ACC112 (cell line): ENCODE measurements around the gene SHC2.
"Not testable (repeated sequence)": the region's sequence is repeated elsewhere in the genome, so short reads cannot be mapped to it uniquely, and the experiment has no call there.

Experiments
- H2AFZ ChIP-seq: fragments of 200-600 bp; sonication (generic); one replicate; pipeline ENCODE4 v1.6.0; 2017; ENCODE audit warnings: antibody characterized with exemption, low read length; ENCODE audit not compliant: unreplicated experiment
- H3K27ac ChIP-seq: fragments of 200-600 bp; sonication (generic); 2 replicates; pipeline ENCODE4 v1.5.1; 2014; ENCODE audit warnings: low read depth, mild to moderate bottlenecking, antibody characterized with exemption, low read length, moderate library complexity
- H3K27me3 ChIP-seq: fragments of 200-600 bp; sonication (generic); 2 replicates; pipeline ENCODE4 v1.6.1; 2014; ENCODE audit warnings: mild to moderate bottlenecking, antibody characterized with exemption, low read length, moderate library complexity, mixed read lengths; ENCODE audit not compliant: insufficient read depth
- H3K36me3 ChIP-seq: fragments of 200-600 bp; sonication (generic); 2 replicates; pipeline ENCODE4 v1.6.1; 2016; ENCODE audit warnings: mild to moderate bottlenecking, antibody characterized with exemption, low read length, moderate library complexity, mixed read lengths; ENCODE audit not compliant: insufficient read depth
- H3K4me1 ChIP-seq: fragments of 200-600 bp; sonication (generic); one replicate; pipeline ENCODE4 v1.6.1; 2016; ENCODE audit warnings: low read length, mixed read lengths; ENCODE audit not compliant: insufficient read depth, unreplicated experiment, control insufficient read depth
- H3K4me3 ChIP-seq: fragments of 200-600 bp; sonication (generic); 2 replicates; pipeline ENCODE4 v1.5.1; 2014; ENCODE audit warnings: mild to moderate bottlenecking, low read depth, low read length
- H3K79me2 ChIP-seq: fragments of 200-600 bp; sonication (generic); one replicate; pipeline ENCODE4 v1.6.0; 2016; ENCODE audit warnings: low read length; ENCODE audit not compliant: control insufficient read depth, unreplicated experiment, insufficient read depth

The SHC2 gene

GRCh38 chr19:491146-491741, 30.4 kb upstream of the SHC2 start:
- H3K4me1 ChIP-seq: peaks cover 3% of the 10 kb centered on the region
- H3K27ac ChIP-seq: no peak overlapping the region
- no peaks in the 10 kb centered on the region for H3K79me2 ChIP-seq
- peaks cover 4% of the 10 kb centered on the region; the same call in 1 of the 2 replicates for H3K27me3 ChIP-seq
- H3K36me3 ChIP-seq: no peaks in the 10 kb centered on the region
- H2AFZ ChIP-seq: no peak overlapping the region
- no peak overlapping the region for H3K4me3 ChIP-seq

- peak overlapping the region; percentile 83 for H3K4me3 ChIP-seq
- peaks cover 11% of the 10 kb centered on the region for H3K4me1 ChIP-seq
- H2AFZ ChIP-seq: peak overlapping the region; percentile 68
- H3K27me3 ChIP-seq: no peaks in the 10 kb centered on the region
- no peak overlapping the region for H3K27ac ChIP-seq
- H3K36me3 ChIP-seq: no peaks in the 10 kb centered on the region
- H3K79me2 ChIP-seq: no peaks in the 10 kb centered on the region
Measured at GRCh38 chr19:489418-490196, 28.8 kb upstream of the SHC2 start.

GRCh38 chr19:488505-489417, 27.9 kb upstream of the SHC2 start:
- H3K27me3 ChIP-seq: no peaks in the 10 kb centered on the region
- peak overlapping the region; percentile 79 for H3K27ac ChIP-seq
- H3K36me3 ChIP-seq: no peaks in the 10 kb centered on the region
- H2AFZ ChIP-seq: peak overlapping the region; percentile 70
- H3K4me1 ChIP-seq: peaks cover 11% of the 10 kb centered on the region
- no peaks in the 10 kb centered on the region for H3K79me2 ChIP-seq
- peak overlapping the region; percentile 83 for H3K4me3 ChIP-seq

GRCh38 chr19:485583-486236, 24.9 kb upstream of the SHC2 start:
- H3K4me1 ChIP-seq: peaks cover 11% of the 10 kb centered on the region
- peak overlapping the region; percentile 11; the same call in 1 of the 2 replicates for H3K4me3 ChIP-seq
- no peaks in the 10 kb centered on the region for H3K36me3 ChIP-seq
- H3K27ac ChIP-seq: peak overlapping the region; percentile 45; the same call in 1 of the 2 replicates
- H2AFZ ChIP-seq: no peak overlapping the region
- H3K79me2 ChIP-seq: no peaks in the 10 kb centered on the region
- no peaks in the 10 kb centered on the region for H3K27me3 ChIP-seq

GRCh38 chr19:485077-485476, 24.2 kb upstream of the SHC2 start:
- Histone ChIP-seq H3K4me3 (no peak overlapping the region), H3K79me2 (no peaks in the 10 kb centered on the region), H3K27ac (no peak overlapping the region), H3K4me1 (peaks cover 10% of the 10 kb centered on the region), H3K27me3 (no peaks in the 10 kb centered on the region), H3K36me3 (no peaks in the 10 kb centered on the region), H2AFZ (no peak overlapping the region)

GRCh38 chr19:484494-484893, 23.7 kb upstream of the SHC2 start:
- Histone ChIP-seq H3K27me3 (no peaks in the 10 kb centered on the region), H3K79me2 (no peaks in the 10 kb centered on the region), H3K36me3 (no peaks in the 10 kb centered on the region), H3K27ac (no peak overlapping the region), H3K4me1 (peaks cover 9% of the 10 kb centered on the region), H2AFZ (no peak overlapping the region), H3K4me3 (no peak overlapping the region)

GRCh38 chr19:483332-484072, 22.7 kb upstream of the SHC2 start:
- Histone ChIP-seq H3K27ac (no peak overlapping the region), H3K4me3 (no peak overlapping the region), H3K4me1 (peaks cover 9% of the 10 kb centered on the region), H3K79me2 (no peaks in the 10 kb centered on the region), H3K27me3 (no peaks in the 10 kb centered on the region), H2AFZ (no peak overlapping the region), H3K36me3 (no peaks in the 10 kb centered on the region)

GRCh38 chr19:482186-483041, 21.6 kb upstream of the SHC2 start:
- no peaks in the 10 kb centered on the region for H3K79me2 ChIP-seq
- no peak overlapping the region for H2AFZ ChIP-seq
- H3K36me3 ChIP-seq: no peaks in the 10 kb centered on the region
- peaks cover 9% of the 10 kb centered on the region for H3K4me1 ChIP-seq
- H3K4me3 ChIP-seq: no peak overlapping the region
- no peak overlapping the region for H3K27ac ChIP-seq
- H3K27me3 ChIP-seq: no peaks in the 10 kb centered on the region

- H3K4me1 ChIP-seq, H3K36me3 ChIP-seq, H3K27me3 ChIP-seq, H3K4me3 ChIP-seq, H3K27ac ChIP-seq, H3K79me2 ChIP-seq, H2AFZ ChIP-seq: not testable (repeated sequence)
Measured at GRCh38 chr19:481100-481499, 20.3 kb upstream of the SHC2 start.
